ENCODE measurements around the gene EXOC4. TPM values are rescaled to one million over a fixed set of nuclear protein-coding genes. Genes with fewer than 3 reads are reported as not detected.

The EXOC4 gene
- total RNA-seq, 1 experiment from 2014 or later: 91.9 TPM

DNA sequence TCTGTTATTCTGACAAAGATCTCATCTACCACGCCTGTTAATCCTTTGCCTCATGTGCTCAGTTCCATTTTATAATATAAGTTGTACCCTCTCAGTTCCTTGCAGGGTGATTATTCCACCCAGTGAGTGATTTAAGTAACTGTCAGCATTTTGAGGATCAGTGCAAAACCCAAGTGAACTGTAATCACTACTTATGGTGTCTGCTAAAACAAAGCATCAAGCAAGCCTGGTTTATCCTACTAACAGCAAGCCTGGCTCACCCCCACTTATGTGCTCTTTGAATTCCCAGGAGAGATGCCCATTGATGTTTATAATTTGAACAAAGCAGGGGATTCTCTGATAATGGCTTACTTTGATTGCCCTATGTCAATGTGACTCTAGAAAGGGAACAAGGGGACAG is 687.5 kb downstream of the EXOC4 start:
- H3K27ac Mint-ChIP-seq (ENCODE audit: unreplicated experiment): no peak overlapping the region
- CTCF ChIA-PET: no interaction called here
- TF ChIP-seq, protein P1, sequence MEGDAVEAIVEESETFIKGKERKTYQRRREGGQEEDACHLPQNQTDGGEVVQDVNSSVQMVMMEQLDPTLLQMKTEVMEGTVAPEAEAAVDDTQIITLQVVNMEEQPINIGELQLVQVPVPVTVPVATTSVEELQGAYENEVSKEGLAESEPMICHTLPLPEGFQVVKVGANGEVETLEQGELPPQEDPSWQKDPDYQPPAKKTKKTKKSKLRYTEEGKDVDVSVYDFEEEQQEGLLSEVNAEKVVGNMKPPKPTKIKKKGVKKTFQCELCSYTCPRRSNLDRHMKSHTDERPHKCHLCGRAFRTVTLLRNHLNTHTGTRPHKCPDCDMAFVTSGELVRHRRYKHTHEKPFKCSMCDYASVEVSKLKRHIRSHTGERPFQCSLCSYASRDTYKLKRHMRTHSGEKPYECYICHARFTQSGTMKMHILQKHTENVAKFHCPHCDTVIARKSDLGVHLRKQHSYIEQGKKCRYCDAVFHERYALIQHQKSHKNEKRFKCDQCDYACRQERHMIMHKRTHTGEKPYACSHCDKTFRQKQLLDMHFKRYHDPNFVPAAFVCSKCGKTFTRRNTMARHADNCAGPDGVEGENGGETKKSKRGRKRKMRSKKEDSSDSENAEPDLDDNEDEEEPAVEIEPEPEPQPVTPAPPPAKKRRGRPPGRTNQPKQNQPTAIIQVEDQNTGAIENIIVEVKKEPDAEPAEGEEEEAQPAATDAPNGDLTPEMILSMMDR (IDR thresholded peaks at IDR 0.05; ENCODE audit: unreplicated experiment): no peak
- no peak for DNase-seq
- H3K27me3 Mint-ChIP-seq (ENCODE audit: unreplicated experiment): no peaks in the 10 kb centered on the region
- BruUV-seq (replicated peaks): no TSS peak
- no peak overlapping the region for H3K4me3 Mint-ChIP-seq (ENCODE audit: low read depth, unreplicated experiment)
- peaks cover 14% of the 10 kb centered on the region for H3K4me1 Mint-ChIP-seq (ENCODE audit: low read depth, unreplicated experiment)
- peaks cover 3% of the 10 kb centered on the region for H3K36me3 Mint-ChIP-seq (ENCODE audit: insufficient read depth, unreplicated experiment)
- no peaks in the 10 kb centered on the region for H3K9me3 Mint-ChIP-seq (ENCODE audit: low read depth, unreplicated experiment)
- intact Hi-C loops (cut with micrococcal nuclease; ENCODE audit: unreplicated experiment): no loop called here

DNA sequence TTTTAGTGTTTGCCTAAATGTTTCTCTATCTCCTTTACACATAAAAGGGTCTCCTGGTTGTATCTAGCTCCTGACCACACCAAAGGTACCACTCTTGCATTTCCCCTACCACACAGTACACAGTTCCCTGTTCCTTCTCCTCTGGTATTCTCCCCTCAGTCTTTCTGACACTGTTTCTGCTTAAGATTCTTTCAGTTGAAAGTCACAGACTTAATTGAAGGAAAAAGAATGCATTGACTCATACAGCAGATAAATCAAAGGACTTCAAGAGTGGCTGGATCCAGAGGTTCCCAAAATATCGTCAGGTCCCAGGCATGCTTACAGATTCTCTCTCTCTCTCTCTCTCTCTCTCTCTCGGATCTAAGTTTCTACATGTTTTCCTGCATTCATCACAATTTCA is 688.6 kb downstream of the EXOC4 start:
- Mint-ChIP-seq H3K9me3 (ENCODE audit: low read depth, unreplicated experiment) (no peaks in the 10 kb centered on the region), H3K36me3 (ENCODE audit: insufficient read depth, unreplicated experiment) (peaks cover 3% of the 10 kb centered on the region), H3K4me3 (ENCODE audit: low read depth, unreplicated experiment) (no peak overlapping the region), H3K4me1 (ENCODE audit: low read depth, unreplicated experiment) (peaks cover 4% of the 10 kb centered on the region), H3K27me3 (ENCODE audit: unreplicated experiment) (no peaks in the 10 kb centered on the region), H3K27ac (ENCODE audit: unreplicated experiment) (no peak overlapping the region)
- no peak for DNase-seq
- intact Hi-C loops (cut with micrococcal nuclease; ENCODE audit: unreplicated experiment): no loop called here
- CTCF ChIA-PET: no interaction called here
- TF ChIP-seq, protein P1 (IDR thresholded peaks at IDR 0.05; ENCODE audit: unreplicated experiment): no peak
- BruUV-seq (replicated peaks): no TSS peak

DNA sequence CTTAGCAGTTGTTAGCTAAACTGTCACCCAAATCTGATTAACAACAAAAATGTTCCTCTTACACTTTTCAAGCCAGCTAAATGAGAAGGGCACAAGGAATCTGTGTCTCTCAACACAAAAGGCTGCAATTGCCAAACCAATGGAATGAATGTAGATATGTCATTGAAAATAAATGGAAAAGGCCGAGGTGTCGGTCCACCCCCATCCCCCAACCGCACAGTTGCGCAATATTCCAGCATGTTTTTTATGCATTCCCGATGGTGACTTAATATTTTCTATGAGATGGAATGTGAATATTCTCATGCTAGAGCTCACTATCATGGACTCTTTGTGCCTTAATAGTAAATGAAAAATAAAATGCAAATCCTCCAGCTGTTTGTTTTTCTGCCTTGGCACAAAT is 692.6 kb downstream of the EXOC4 start:
- no peak overlapping the region for H3K4me3 Mint-ChIP-seq (ENCODE audit: low read depth, unreplicated experiment)
- H3K27ac Mint-ChIP-seq (ENCODE audit: unreplicated experiment): no peak overlapping the region
- TF ChIP-seq, protein P1 (IDR thresholded peaks at IDR 0.05; ENCODE audit: unreplicated experiment): no peak
- H3K27me3 Mint-ChIP-seq (ENCODE audit: unreplicated experiment): no peaks in the 10 kb centered on the region
- peaks cover 3% of the 10 kb centered on the region for H3K36me3 Mint-ChIP-seq (ENCODE audit: insufficient read depth, unreplicated experiment)
- intact Hi-C loops (cut with micrococcal nuclease; ENCODE audit: unreplicated experiment): no loop called here
- CTCF ChIA-PET: interaction anchor here (0.6 kb wide), 1 partner anchor 206 kb away, joined by 3 read pairs; no protein-coding TSS in a partner anchor
- no TSS peak for BruUV-seq (replicated peaks)
- no peaks in the 10 kb centered on the region for H3K9me3 Mint-ChIP-seq (ENCODE audit: low read depth, unreplicated experiment)
- H3K4me1 Mint-ChIP-seq (ENCODE audit: low read depth, unreplicated experiment): no peaks in the 10 kb centered on the region
- no peak for DNase-seq

DNA sequence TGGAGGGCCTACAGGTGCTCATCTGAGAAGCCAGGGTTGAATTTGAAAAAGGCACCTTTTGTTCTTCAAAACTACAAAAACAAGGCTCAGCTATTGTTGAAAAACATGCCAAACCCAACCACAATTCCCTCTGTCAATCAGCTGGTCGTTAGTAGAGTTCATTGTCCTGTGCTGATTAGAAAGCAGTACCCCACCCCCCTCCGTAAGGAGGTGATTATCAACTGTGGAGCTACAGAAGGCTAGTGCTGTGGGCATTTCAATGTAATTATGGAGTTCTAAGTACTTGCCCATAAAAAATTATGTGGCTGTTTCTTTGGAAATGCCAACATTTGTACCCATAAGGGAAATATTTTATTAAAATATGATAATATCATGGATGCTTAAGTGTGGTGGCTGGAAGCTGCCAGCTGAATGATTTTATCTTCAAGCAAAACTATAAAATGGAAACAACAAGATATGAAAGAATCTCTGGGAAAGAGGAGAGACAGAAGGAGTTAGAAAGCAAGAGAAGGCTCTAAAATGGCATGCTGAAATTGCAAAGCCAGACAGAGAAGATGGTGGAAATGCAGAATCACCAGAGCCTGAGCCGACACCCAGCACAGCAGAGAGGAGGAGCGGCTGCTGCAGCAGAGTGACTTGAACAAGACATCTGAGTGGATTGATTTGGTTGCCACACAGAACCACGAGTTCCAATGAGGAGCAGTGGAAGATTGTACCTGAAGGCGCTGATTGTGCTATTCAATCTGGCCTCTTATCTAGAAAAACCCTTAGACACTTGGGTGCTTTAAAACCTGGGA is 694.8 kb downstream of the EXOC4 start:
- H3K4me3 Mint-ChIP-seq (ENCODE audit: low read depth, unreplicated experiment): no peak overlapping the region
- CTCF ChIA-PET: no interaction called here
- TF ChIP-seq, protein P1 (IDR thresholded peaks at IDR 0.05; ENCODE audit: unreplicated experiment): no peak
- no peaks in the 10 kb centered on the region for H3K36me3 Mint-ChIP-seq (ENCODE audit: insufficient read depth, unreplicated experiment)
- intact Hi-C loops (cut with micrococcal nuclease; ENCODE audit: unreplicated experiment): no loop called here
- no TSS peak for BruUV-seq (replicated peaks)
- H3K27me3 Mint-ChIP-seq (ENCODE audit: unreplicated experiment): no peaks in the 10 kb centered on the region
- H3K4me1 Mint-ChIP-seq (ENCODE audit: low read depth, unreplicated experiment): no peaks in the 10 kb centered on the region
- DNase-seq: no peak
- H3K27ac Mint-ChIP-seq (ENCODE audit: unreplicated experiment): no peak overlapping the region
- H3K9me3 Mint-ChIP-seq (ENCODE audit: low read depth, unreplicated experiment): no peaks in the 10 kb centered on the region

Data from Calu3 (cell line).